H9 (cell line): ENCODE measurements around the gene INPP5A. TPM values are rescaled to one million over a fixed set of nuclear protein-coding genes. Genes with fewer than 3 reads are reported as not detected.

Experiments
- DNase-seq: peaks from one replicate; pipeline ENCODE4 v3.0.0-alpha.2; 2017
- H2AFZ ChIP-seq: one replicate; pipeline ENCODE4 v1.6.1; 2013; ENCODE audit warnings: mild to moderate bottlenecking, low read length, control low read depth, moderate library complexity
- H2AK5ac ChIP-seq: 2 replicates; pipeline ENCODE4 v1.6.1; 2013; ENCODE audit warnings: low read length, control low read depth, mixed read lengths; ENCODE audit not compliant: insufficient read length
- H2BK120ac ChIP-seq: one replicate; pipeline ENCODE4 v1.6.1; 2013; ENCODE audit warnings: low read depth, mild to moderate bottlenecking, low read length, control low read depth, inconsistent platforms; ENCODE audit not compliant: poor library complexity, severe bottlenecking
- H2BK12ac ChIP-seq: 2 replicates; pipeline ENCODE4 v1.6.1; 2013; ENCODE audit warnings: low read length, control low read depth, mixed read lengths, low read depth; ENCODE audit not compliant: insufficient read length
- H2BK15ac ChIP-seq: 2 replicates; pipeline ENCODE4 v1.6.1; 2013; ENCODE audit warnings: low read depth, low read length, control low read depth
- H2BK20ac ChIP-seq: one replicate; pipeline ENCODE4 v1.6.1; 2013; ENCODE audit warnings: low read depth, mild to moderate bottlenecking, low read length, control low read depth, inconsistent platforms; ENCODE audit not compliant: poor library complexity, severe bottlenecking
- H2BK5ac ChIP-seq: 2 replicates; pipeline ENCODE4 v1.6.1; 2013; ENCODE audit warnings: low read length, control low read depth, mixed read lengths; ENCODE audit not compliant: insufficient read length
- H3K14ac ChIP-seq: 2 replicates; pipeline ENCODE4 v1.6.1; 2013; ENCODE audit warnings: low read length, control low read depth; ENCODE audit not compliant: insufficient read depth
- H3K18ac ChIP-seq: 2 replicates; pipeline ENCODE4 v1.6.1; 2013; ENCODE audit warnings: low read depth, mild to moderate bottlenecking, mixed read lengths, low read length, control low read depth; ENCODE audit not compliant: insufficient read length
- H3K23ac ChIP-seq: 2 replicates; pipeline ENCODE4 v1.6.1; 2013; ENCODE audit warnings: low read length, control low read depth, mixed read lengths, low read depth; ENCODE audit not compliant: insufficient read length
- H3K23me2 ChIP-seq: 2 replicates; pipeline ENCODE4 v1.6.1; 2013; ENCODE audit warnings: low read depth, mild to moderate bottlenecking, mixed read lengths, low read length, control low read depth; ENCODE audit not compliant: insufficient read length, poor library complexity, severe bottlenecking
- H3K27ac ChIP-seq: 2 replicates; pipeline ENCODE4 v1.5.1; 2013; ENCODE audit warnings: low read length, control low read depth, mixed read lengths, low read depth; ENCODE audit not compliant: insufficient read length
- H3K27me3 ChIP-seq: 2 replicates; pipeline ENCODE4 v1.6.1; 2013; ENCODE audit warnings: low read length, control low read depth, inconsistent platforms; ENCODE audit not compliant: insufficient read depth
- H3K4ac ChIP-seq: 2 replicates; pipeline ENCODE4 v1.6.1; 2013; ENCODE audit warnings: low read depth, mild to moderate bottlenecking, control low read depth, inconsistent platforms, low read length, moderate library complexity
- H3K4me1 ChIP-seq: 2 replicates; pipeline ENCODE4 v1.6.1; 2013; ENCODE audit warnings: low read length, control low read depth, inconsistent platforms; ENCODE audit not compliant: insufficient read depth
- H3K4me2 ChIP-seq: 2 replicates; pipeline ENCODE4 v1.6.1; 2013; ENCODE audit warnings: low read length, control low read depth, mixed read lengths; ENCODE audit not compliant: insufficient read length, insufficient read depth
- H3K56ac ChIP-seq: 2 replicates; pipeline ENCODE4 v1.6.1; 2013; ENCODE audit warnings: low read depth, mild to moderate bottlenecking, mixed read lengths, low read length, control low read depth; ENCODE audit not compliant: insufficient read length
- H3K79me1 ChIP-seq: 2 replicates; pipeline ENCODE4 v1.6.1; 2013; ENCODE audit warnings: low read depth, mild to moderate bottlenecking, moderate library complexity, low read length, control low read depth, inconsistent platforms; ENCODE audit not compliant: insufficient read depth, poor library complexity, severe bottlenecking
- H3K79me2 ChIP-seq: 2 replicates; pipeline ENCODE4 v1.6.1; 2013; ENCODE audit warnings: low read length, control low read depth, inconsistent platforms; ENCODE audit not compliant: insufficient read depth
- H3K9ac ChIP-seq: 2 replicates; pipeline ENCODE4 v1.6.1; 2013; ENCODE audit warnings: low read length, control low read depth, mixed read lengths; ENCODE audit not compliant: insufficient read length; ENCODE audit errors: extremely low read depth
- H3K9me3 ChIP-seq: one replicate; pipeline ENCODE4 v1.6.1; 2013; ENCODE audit warnings: low read depth, low read length, inconsistent platforms; ENCODE audit not compliant: control insufficient read depth
- H3T11ph ChIP-seq: one replicate; pipeline ENCODE4 v1.6.1; 2013; ENCODE audit warnings: mild to moderate bottlenecking, low read length, control low read depth, inconsistent platforms
- H4K20me1 ChIP-seq: one replicate; pipeline ENCODE4 v1.6.1; 2013; ENCODE audit not compliant: control insufficient read depth, insufficient read length, insufficient read depth
- H4K5ac ChIP-seq: 2 replicates; pipeline ENCODE4 v1.6.1; 2013; ENCODE audit warnings: low read depth, mild to moderate bottlenecking, mixed read lengths, low read length, control low read depth; ENCODE audit not compliant: insufficient read length
- H4K8ac ChIP-seq: replicated peaks from 2 replicates; pipeline ENCODE4 v1.6.1; 2013; ENCODE audit warnings: low read length, control low read depth, mixed read lengths, low read depth; ENCODE audit not compliant: insufficient read length
- H4K91ac ChIP-seq: 2 replicates; pipeline ENCODE4 v1.6.1; 2013; ENCODE audit warnings: low read depth, mild to moderate bottlenecking, moderate library complexity, mixed read lengths, low read length, control low read depth; ENCODE audit not compliant: insufficient read length
- H3K27ac Mint-ChIP-seq, 3 experiments: 2 replicates in 2 of 3; 3 replicates in 1 of 3; pipeline ENCODE4 v1.8.0; 2020 to 2021; ENCODE audit warnings: mixed read lengths in 3 of 3, mild to moderate bottlenecking in 1 of 3, moderate library complexity in 1 of 3
- H3K27me3 Mint-ChIP-seq: 2 replicates; pipeline ENCODE4 v1.8.0; 2021; ENCODE audit warnings: low read depth, mild to moderate bottlenecking, moderate library complexity, mixed read lengths
- H3K36me3 Mint-ChIP-seq, 3 experiments: 2 replicates in 2 of 3; 3 replicates in 1 of 3; pipeline ENCODE4 v1.8.0; 2020 to 2021; ENCODE audit warnings: low read depth in 3 of 3, mixed read lengths in 3 of 3; ENCODE audit not compliant: insufficient read depth in 1 of 3
- H3K4me1 Mint-ChIP-seq, 2 experiments: 2 replicates each; pipeline ENCODE4 v1.8.0; 2020; ENCODE audit warnings: mixed read lengths in 2 of 2
- H3K4me3 Mint-ChIP-seq, 2 experiments: 2 replicates in 1 of 2; 3 replicates in 1 of 2; pipeline ENCODE4 v1.8.0; 2020 to 2021; ENCODE audit warnings: mild to moderate bottlenecking in 2 of 2, mixed read lengths in 2 of 2, moderate library complexity in 1 of 2
- H3K9me3 Mint-ChIP-seq, 2 experiments: 2 replicates in 1 of 2; 3 replicates in 1 of 2; pipeline ENCODE4 v1.8.0; 2020; ENCODE audit warnings: mild to moderate bottlenecking in 2 of 2, mixed read lengths in 2 of 2, moderate library complexity in 1 of 2
- CTCF ChIP-seq: fragments of 200-600 bp; sonication (generic); conservative IDR thresholded peaks from 3 replicates; pipeline ENCODE4 v1.8.0; 2021; ENCODE audit warnings: antibody characterized with exemption, mild to moderate bottlenecking
- WGBS: extraction: QIAGEN DNeasy Blood & Tissue Kit; methylation state at CpG from one replicate; pipeline ENCODE4 v1.1.7; 2013; ENCODE audit warnings: missing lambda C conversion rate, low lambda C conversion rate, mixed read lengths; ENCODE audit not compliant: insufficient read length; ENCODE audit errors: extremely low coverage; 5-methylcytosine and 5-hydroxymethylcytosine counted together
- total RNA-seq: library from RNA; stranded (reverse); gene quantifications from 2 replicates; pipeline ENCODE4 v1.2.1, GENCODE V29; 2021

Gene INPP5A
- total RNA-seq, 1 experiment from 2014 or later = 17.7 TPM

DNA sequence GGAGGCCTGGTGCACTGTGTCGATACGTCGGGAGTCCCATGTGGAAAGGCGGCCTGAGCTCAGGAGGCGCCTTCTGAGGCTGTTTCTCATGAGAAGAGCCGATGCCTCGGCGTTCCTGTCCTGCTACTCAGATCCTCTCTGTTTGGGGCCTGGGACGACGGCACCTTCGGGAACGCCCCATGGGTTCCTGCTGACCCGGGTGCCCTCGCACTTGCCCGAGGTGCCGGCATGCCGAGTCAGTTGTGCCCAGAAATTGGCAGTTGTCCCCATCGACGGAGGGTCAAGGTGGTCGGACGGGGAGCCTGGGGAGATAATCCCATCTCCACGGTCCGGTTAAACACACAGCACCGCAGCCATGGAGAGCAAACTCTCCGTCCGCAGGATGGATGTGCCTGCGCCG, 215.4 kb downstream of the INPP5A start:
- no CpG with 5 or more reads among the region's 28 CpGs for WGBS
- no peak for DNase-seq
- H3K4ac ChIP-seq = no peak overlapping the region
- H2BK5ac ChIP-seq = no peak overlapping the region
- no peak overlapping the region for H4K8ac ChIP-seq
- no peak overlapping the region for H3T11ph ChIP-seq
- no peak overlapping the region for H3K4me2 ChIP-seq
- no peak overlapping the region for H3K9ac ChIP-seq
- Mint-ChIP-seq H3K4me1 (peaks cover 9 to 11% of the 10 kb centered on the region in 2 experiments), H3K27me3 (peaks cover 2% of the 10 kb centered on the region), H3K9me3 (peaks cover 6 to 13% of the 10 kb centered on the region in 2 experiments), H3K4me3 (no peak overlapping the region), H3K36me3 (peaks cover 9 to 21% (median 19%) of the 10 kb centered on the region in 3 experiments), H3K27ac (no peak overlapping the region)
- H3K14ac ChIP-seq = no peak overlapping the region
- H3K79me1 ChIP-seq = no peaks in the 10 kb centered on the region
- no peak overlapping the region for H2AK5ac ChIP-seq
- no peaks in the 10 kb centered on the region for H3K79me2 ChIP-seq
- no peak overlapping the region for H4K91ac ChIP-seq
- H2BK15ac ChIP-seq = no peak overlapping the region
- H3K18ac ChIP-seq = no peak overlapping the region
- TF ChIP-seq CTCF = no peak
- no peak overlapping the region for H3K23ac ChIP-seq
- H3K9me3 ChIP-seq = no peaks in the 10 kb centered on the region
- H3K27me3 ChIP-seq = no peaks in the 10 kb centered on the region
- no peaks in the 10 kb centered on the region for H3K23me2 ChIP-seq
- no peak overlapping the region for H3K56ac ChIP-seq
- no peaks in the 10 kb centered on the region for H3K4me1 ChIP-seq
- no peak overlapping the region for H2BK120ac ChIP-seq
- no peak overlapping the region for H2BK20ac ChIP-seq
- no peak overlapping the region for H2AFZ ChIP-seq
- no peaks in the 10 kb centered on the region for H4K20me1 ChIP-seq
- no peak overlapping the region for H3K27ac ChIP-seq
- no peak overlapping the region for H4K5ac ChIP-seq
- H2BK12ac ChIP-seq = no peak overlapping the region
